Right atrium auricular region (tissue), 2 donors: ENCODE measurements around the gene DKK3. TPM values are rescaled to one million over a fixed set of nuclear protein-coding genes. Genes with fewer than 3 reads are reported as not detected.

Experiments
- DNase-seq: peaks from one replicate; pipeline ENCODE4 v3.0.0-alpha.2; 2019; ENCODE audit warnings: low spot score
- H3K27ac ChIP-seq, 2 donors: fragments of 200-600 bp; sonication (generic); 1 replicate in 1 of 2; 2 replicates in 1 of 2; pipeline ENCODE4 v1.5.1; 2016 to 2019
- H3K27me3 ChIP-seq, 2 donors: fragments of 200-600 bp; sonication (generic); one replicate each; pipeline versions ENCODE4 v1.5.1 to v1.6.0; 2017 to 2019
- H3K36me3 ChIP-seq: fragments of 200-600 bp; sonication (generic); one replicate; pipeline ENCODE4 v1.5.1; 2016
- H3K4me1 ChIP-seq, 2 donors: fragments of 200-600 bp; sonication (generic); one replicate each; pipeline versions ENCODE4 v1.5.1 to v1.6.0; 2017 to 2019
- H3K4me3 ChIP-seq, 2 donors: fragments of 200-600 bp; sonication (generic); 1 replicate in 1 of 2; 2 replicates in 1 of 2; pipeline ENCODE4 v1.5.1; 2017 to 2019; ENCODE audit warnings: mild to moderate bottlenecking in 1 of 2, moderate library complexity in 1 of 2
- H3K9me3 ChIP-seq, 2 donors: fragments of 200-600 bp; sonication (generic); one replicate each; pipeline ENCODE4 v1.5.1; 2019
- CTCF ChIP-seq, 2 donors: fragments of 200-600 bp; sonication (generic); IDR thresholded peaks; one replicate each; pipeline ENCODE4 v1.5.1; 2019; ENCODE audit warnings: antibody characterized with exemption in 2 of 2
- total RNA-seq, 2 donors: library from RNA; depleted of rRNA; stranded (reverse); fragments of >200 nt; gene quantifications; one replicate each; pipeline ENCODE4 v1.1.0, GENCODE V29; 2016

DKK3 gene
- total RNA-seq, 2 donors from 2014 or later, result 2,934 to 5,316 TPM

DNA sequence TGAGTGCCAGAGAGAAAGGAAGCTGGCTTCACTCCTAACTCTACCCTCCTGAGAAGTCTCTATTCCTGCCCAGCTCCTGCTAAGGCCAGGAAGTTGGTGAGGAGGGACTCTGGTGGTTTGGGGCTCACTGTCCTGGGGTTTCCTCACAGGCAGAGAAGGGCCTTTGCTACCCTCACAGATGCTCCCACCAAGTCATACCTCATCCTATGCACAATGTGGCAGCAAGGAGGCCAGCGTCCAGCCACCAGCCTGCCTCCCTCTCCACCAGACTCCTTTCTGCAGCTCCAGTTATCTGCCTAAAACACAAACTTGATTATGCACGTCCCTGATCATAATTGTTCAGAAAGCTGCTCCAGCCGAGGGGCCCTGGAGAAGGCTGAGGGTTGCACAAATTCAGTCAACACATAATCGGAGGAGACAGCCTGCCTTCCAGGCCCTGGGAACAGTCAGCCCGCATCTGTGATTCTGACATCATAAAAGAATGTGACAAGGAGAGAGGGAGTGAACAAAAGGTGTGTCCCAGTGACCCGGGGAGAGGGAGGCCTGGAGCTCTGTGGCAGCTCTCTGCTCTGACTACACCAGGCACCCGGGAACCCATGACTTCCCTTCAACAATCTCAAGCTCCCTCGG, 28.8 kb downstream of the DKK3 start:
- H3K4me3 ChIP-seq, result no peak overlapping the region
- no peak for TF ChIP-seq CTCF (IDR thresholded peaks at IDR 0.05)
- H3K27ac ChIP-seq, result peak overlapping the region; percentile 84 to 93
- DNase-seq, result peak; percentile 83
- H3K36me3 ChIP-seq, result peaks cover 8% of the 10 kb centered on the region
- no peaks in the 10 kb centered on the region for H3K9me3 ChIP-seq
- no peaks in the 10 kb centered on the region for H3K27me3 ChIP-seq
- H3K4me1 ChIP-seq, result peaks cover 0 to 99% of the 10 kb centered on the region in 2 donors

- Histone ChIP-seq H3K36me3 (peaks cover 8% of the 10 kb centered on the region), H3K27me3 (no peaks in the 10 kb centered on the region), H3K4me1 (peaks cover 0 to 100% of the 10 kb centered on the region in 2 donors), H3K4me3 (no peak overlapping the region), H3K9me3 (no peaks in the 10 kb centered on the region), H3K27ac (peak overlapping the region; percentile 84 to 93)
- no peak for TF ChIP-seq CTCF (IDR thresholded peaks at IDR 0.05)
- DNase-seq, result peak; percentile 90
Measured at GRCh38 chr11:11978792-11979487, 29.5 kb downstream of the DKK3 start.

GRCh38 chr11:11978098-11978637, 30.3 kb downstream of the DKK3 start:
- H3K36me3 ChIP-seq, result peaks cover 4% of the 10 kb centered on the region
- TF ChIP-seq CTCF (IDR thresholded peaks at IDR 0.05), result no peak
- H3K4me1 ChIP-seq, result peaks cover 0 to 100% of the 10 kb centered on the region in 2 donors
- peak; percentile 52 for DNase-seq
- H3K4me3 ChIP-seq, result no peak overlapping the region
- no peaks in the 10 kb centered on the region for H3K27me3 ChIP-seq
- H3K27ac ChIP-seq, result peak overlapping the region; percentile 84 to 93
- H3K9me3 ChIP-seq, result no peaks in the 10 kb centered on the region

DNA sequence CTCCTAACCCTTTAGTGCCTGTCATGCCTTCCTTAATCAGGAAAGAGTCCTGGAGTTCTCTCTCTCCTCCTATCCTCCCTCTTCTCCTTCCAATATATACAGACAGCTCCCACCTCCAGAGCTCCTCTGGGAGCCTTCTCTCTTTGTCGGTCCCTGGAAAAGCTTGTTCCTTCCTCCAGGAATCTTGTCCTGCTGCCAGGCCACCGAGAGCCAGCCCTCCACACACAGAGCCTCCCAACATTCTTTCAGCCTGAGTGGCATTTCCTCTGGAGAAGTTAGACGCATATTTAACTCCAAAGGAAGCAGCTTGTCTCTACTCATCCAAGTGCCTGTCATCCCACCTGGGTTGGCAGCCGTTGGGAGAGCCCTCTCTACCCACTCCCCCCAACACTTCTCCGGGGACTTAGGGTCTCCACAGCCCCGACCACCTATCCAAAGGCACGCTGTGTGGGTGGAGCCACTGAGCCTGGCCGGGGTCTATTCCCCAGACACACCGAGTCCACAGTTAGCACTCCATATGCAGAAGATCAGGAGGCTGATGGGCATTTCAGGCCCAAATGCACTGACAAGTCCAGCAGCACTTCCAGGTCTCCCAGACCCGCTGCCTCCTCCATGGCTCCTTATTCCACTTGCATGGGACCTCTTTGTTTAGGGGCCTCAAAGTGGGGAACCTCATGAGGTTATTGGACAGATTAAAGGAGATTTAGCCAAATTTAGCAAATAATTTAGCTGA, 31.1 kb downstream of the DKK3 start:
- Histone ChIP-seq H3K4me3 (no peak overlapping the region), H3K36me3 (no peaks in the 10 kb centered on the region), H3K9me3 (no peaks in the 10 kb centered on the region), H3K27ac (peak overlapping the region; percentile 84 to 93), H3K4me1 (peaks cover 0 to 100% of the 10 kb centered on the region in 2 donors), H3K27me3 (no peaks in the 10 kb centered on the region)
- no peak for TF ChIP-seq CTCF (IDR thresholded peaks at IDR 0.05)
- peak; percentile 89 for DNase-seq

GRCh38 chr11:11976481-11977127, 31.8 kb downstream of the DKK3 start:
- Histone ChIP-seq H3K27me3 (no peaks in the 10 kb centered on the region), H3K27ac (peak overlapping the region; percentile 84 to 93), H3K36me3 (no peaks in the 10 kb centered on the region), H3K9me3 (no peaks in the 10 kb centered on the region), H3K4me1 (peaks cover 0 to 100% of the 10 kb centered on the region in 2 donors), H3K4me3 (no peak overlapping the region)
- peak; percentile 58 for DNase-seq
- TF ChIP-seq CTCF (IDR thresholded peaks at IDR 0.05), result peak in 1 of 2 donors; percentile 37
